M059J (cell line): ENCODE measurements around the gene SLC39A11. TPM values are rescaled to one million over a fixed set of nuclear protein-coding genes. Genes with fewer than 3 reads are reported as not detected.

Experiments used
- DNase-seq: peaks from one replicate; pipeline ENCODE4 v3.0.0-alpha.2; 2012; ENCODE audit warnings: low read depth
- total RNA-seq: library from RNA; depleted of rRNA; stranded (reverse); fragments of >200 nt; shearing (Covaris generic); gene quantifications from 2 replicates; pipeline ENCODE4 v1.2.3, GENCODE V29; 2014

SLC39A11 gene
- total RNA-seq, 1 experiment from 2014 or later = 22.2 TPM

DNA sequence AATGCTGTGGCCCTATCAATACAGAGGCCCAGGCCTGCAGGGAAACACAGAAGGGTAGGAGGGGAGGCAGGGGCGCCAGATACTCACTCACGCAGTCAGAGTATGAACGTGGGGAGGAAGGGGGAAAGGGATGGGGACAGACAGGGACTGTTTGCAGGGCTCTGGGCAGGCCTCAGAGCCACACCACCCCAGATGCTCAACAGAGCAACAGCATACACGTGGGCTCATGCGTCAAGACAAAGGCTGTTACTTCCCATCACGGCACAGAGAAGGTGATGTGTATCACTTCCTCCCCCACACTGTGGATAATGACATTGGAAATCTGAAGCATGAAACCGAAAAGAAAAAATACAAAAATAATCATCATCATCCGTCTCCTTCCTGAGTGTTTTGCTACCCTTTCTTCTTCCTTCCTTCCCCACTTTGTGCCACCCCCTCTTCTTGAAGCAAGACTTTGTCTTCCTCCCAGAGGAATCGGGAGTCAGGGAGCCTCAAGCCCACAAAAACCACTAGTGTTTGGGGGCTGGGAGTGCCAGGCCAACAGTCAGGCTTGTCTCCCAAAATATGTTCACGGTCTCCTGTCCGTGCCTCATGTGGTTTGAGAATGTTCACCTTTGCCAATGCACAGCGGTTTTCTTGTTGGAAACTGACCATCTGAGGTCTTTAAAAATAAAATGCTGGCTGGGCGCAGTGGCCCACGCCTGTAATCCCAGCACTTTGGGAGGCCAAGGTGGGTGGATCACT is 20.1 kb downstream of the SLC39A11 start:
- no peak for DNase-seq

DNA sequence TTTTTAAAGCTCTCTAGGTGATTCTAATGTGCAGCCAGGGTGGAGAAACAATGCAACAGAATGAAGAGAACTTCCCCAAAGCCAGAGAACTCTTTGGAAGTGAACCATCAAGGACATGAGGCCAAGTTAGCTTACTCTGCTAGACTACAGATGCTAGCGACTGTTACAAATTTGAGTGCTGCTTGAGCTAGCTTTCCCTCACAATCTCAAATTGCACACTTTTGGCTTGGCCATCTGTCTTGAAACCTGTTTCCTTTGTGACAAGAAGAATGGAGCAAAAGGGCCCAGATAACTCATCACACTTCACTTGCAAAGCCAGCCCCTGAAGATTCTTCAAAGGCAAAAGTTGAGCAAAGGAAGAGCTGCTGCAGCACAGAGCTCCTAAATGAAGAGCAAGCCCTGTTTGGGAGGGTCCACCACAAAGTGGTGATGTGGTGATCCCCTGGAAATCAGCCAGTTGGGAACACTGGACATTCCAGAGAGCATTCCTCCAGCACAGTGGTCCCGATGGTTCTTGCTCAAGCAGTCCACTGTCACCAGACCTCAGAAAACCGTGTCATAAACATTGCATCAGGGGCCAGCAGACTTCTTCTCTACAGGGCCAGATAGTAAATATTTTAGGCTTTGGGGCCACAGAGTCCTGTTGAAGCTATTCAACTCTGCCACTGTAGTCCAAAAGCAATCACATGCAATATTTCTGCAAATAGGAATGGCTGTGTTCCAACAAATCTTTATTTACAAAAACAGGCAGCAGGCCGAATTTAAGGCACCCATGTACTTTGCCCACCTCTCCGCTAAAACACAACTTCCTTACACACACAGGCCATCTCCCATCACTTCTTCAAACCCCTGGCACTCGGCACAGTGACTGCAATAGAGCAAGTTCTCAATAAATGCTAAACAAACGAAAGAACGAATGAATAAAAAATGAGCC is 21.2 kb downstream of the SLC39A11 start:
- no peak for DNase-seq

DNA sequence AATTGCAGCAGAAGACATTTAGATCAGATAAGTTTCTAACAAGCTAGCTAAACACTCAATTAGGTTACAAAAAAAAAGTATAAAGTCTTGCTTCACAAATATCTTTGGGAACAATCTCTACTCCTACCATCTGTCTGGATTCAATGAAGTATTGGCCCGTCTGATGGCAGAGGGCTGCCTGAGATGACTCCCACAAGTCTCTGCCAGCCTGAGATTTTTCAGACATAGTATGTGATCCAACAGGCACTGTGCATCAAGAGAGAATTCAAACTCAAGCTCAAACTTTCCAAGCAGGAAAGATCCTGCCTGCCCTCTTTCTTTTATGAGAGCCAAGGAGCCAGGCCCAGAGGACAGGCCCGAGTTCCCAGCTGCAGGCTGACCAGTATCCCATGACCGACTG is 22.6 kb downstream of the SLC39A11 start:
- DNase-seq = no peak

DNA sequence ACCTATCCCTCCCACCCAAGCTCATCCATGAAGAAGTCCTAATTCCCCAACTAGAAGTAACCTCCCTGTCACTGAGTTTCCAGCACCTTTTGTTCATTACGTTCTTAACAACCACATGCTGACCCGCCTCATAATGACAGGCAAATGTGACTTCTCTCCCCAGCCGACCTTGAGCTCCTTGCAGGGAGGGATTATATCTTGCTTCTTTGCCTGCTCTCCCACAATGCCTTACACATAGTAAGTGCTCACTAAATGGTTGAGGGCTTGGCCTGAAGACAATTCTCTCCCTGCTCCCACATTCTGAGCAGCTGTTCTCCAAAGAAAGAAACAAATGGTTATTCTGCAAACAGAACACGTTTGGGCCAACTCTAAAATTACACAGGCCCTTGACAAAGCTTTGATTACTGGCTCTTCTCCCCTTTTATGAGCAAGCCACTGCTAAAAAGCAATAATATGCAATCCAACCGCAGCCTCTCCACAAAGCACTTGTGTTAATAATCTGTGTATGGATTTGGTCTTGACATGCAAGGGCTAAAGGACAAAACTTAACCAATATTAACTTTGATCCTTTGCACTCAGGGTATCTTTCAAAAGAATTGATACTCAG is 23.2 kb downstream of the SLC39A11 start:
- DNase-seq = no peak

DNA sequence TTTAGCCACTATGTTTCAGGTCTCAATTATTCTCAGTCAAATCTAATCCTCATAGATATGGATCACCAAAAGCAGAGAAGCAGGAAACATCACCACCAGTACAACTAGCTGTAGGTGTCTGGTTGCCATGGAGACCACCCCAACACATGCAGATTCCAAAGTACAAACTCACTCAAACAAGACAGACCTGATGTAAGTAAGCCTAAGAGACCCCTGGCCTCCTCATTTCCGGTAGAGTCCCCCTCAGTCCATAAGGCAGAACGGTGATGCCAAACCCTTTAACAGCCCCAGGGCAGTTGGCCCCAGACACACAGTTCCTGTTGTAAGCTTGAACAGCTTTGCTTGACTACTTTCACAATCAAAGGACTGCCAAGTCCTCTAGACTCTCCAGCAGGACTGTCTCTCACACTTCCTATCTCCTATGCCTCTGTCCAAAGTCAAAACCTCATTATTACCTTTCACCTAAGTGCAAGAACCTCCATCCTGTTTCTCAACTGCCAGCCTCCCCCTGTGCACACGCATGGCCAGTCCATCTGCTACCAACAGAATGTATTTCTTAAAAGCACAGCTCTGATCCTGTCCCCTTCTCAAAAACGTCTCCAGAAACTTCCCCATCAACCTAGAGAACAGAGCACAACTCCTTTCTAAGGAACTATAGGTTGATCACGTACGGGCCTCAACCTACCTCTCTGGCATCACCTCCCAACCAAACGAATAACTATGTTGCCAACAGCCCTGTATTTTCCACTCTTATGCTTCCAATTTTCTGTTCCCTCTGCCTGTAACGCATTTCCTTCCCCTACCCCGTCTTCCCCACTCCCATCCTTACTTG is 23.9 kb downstream of the SLC39A11 start:
- peak; percentile 92 for DNase-seq

DNA sequence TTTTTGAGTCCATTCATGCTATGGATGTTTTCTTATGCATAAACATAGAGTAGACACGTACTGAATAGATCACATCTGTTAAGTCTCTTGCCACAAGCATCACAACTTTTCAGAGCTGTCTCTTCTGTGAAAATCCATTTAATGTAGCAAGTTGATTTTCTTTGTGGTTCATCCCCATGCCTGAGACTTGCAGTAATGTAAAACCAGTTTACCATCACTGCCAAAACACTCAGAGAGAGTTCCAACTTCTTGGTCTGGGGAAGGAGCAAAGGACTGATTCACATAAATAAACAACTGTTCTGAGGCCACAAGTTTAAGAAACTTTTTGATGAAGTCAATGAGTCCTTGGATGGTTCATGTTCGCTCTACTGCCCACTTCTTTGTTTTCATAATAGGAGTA is 24.8 kb downstream of the SLC39A11 start:
- DNase-seq = peak; percentile 83

DNA sequence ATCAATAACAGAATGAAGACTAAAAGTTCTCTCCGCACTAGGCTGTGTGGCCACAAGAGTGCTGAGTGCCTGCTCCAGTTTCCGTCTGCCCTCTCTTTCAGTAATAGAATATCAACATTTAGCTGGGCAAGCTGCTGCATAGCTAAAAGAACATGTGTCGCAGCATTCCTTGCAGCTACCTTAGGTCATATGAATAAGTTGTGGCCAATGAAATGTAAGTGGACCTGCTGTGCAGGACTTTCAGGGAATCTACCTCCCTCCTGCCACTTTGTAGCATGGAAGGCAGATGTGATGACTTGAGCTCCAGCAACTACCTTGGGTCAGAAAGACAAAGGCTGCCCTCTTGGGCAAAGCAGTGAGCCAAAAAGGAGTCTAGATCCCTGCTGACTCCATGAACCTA is 25.4 kb downstream of the SLC39A11 start:
- no peak for DNase-seq

DNA sequence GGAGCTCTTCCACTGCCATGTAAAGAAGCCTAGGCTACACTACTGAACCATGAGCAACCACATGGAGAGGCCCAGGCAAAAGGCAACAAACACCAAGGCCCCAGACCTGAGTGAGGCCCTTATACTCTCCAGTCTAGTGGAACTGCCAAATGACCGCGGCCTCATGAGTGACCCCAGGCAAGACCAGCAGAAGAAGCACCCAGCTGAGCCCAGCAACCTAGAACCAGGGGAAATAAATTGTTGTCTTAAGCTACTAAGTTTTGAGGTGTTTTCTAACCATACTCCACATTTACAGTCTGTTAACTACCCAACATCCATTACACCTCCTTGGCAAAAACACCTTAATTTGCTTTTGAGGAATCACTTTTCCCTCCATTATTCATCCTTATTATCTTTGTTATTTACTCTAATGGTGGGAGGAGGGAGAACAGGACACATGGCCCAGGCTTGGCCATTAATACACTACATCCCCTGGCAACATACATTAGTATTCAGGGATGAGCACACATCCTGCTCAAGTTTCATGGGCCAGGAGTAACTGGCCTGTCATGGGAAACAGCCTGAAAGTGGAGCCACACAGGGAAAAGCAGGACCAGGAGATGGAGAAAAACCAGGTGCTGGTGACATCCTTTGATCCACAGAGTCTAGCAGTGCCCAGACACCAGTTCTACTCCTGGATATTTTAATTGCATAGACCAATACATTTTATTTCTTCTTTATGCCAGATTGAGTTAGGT is 26.2 kb downstream of the SLC39A11 start:
- DNase-seq = no peak

DNA sequence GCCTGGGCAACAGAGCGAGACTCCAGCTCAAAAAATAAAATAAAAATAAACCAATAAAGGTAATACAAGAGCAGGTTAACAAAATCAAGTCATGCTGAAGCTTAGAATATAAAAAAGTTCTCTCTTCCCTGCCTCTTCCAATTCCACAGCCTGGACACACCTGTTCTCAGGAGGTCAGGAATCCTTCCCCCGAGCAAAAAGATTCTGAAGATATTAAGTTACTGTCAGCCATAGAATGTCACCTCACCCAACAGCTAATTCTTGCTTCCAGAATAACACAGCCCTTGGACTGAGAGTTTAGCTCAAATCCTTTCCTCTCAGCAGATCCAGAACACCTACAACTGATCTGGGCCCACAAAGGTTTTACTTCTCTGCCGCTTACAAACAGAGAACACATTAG is 27.1 kb downstream of the SLC39A11 start:
- no peak for DNase-seq

DNA sequence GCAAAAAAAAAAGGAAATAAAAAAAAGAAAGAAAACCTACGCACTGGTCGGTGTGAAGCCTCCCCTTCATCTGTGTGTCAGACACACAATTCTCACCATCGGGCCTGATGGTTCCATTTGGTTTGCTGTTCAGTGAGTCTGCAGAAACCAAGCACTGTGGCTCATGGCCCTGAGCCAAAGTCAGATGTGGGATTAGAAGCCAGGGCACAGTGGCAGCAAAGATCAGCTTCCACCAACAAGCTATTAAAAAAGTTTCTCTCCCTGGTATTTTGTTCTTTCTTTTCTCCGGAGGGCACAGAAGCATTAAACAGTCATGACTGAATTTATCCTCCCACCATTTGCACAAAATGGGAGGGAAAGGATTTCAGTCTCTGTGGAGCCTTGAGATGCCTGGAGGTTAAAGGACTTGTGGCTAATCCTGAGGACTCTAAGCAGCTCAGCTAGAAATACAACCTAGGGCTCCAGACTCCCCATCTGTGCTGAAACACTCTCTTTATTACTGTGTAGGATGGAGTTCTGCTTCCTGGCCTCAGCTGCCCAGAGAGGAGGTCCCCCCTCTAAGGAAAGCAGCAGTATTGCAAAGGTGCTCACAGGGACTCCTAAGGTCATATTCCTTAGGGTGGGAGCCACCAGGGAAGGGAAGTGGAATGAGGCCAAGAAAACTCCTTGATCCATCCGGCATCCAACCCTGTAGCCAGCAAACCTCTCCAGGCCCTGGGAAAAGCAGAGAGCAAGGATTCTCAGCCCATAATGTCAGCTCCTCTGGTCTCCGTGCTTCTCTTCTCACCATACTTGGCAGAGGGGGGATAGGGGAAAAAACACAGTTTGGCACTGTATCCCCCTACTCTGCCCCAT is 28.2 kb downstream of the SLC39A11 start:
- peak; percentile 62 for DNase-seq

DNA sequence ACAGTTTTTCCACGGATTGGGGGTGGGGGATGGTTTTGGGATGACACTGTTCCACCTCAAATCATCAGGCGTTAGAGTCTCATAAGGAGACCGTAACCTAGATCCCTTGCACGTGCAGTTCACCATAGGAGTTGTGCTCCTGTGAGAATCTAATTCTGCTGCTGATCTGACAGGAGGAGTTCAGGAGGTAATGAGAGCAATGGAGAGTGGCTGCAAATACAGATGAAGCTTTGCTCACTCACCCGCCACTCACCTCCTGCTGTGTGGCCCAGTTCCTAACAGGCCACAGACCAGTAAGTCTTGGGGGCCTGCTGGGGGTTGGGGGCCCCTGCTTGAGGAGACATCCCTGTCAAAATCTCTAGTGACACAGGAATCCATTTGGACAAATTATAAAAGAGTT is 29.8 kb downstream of the SLC39A11 start:
- no peak for DNase-seq

DNA sequence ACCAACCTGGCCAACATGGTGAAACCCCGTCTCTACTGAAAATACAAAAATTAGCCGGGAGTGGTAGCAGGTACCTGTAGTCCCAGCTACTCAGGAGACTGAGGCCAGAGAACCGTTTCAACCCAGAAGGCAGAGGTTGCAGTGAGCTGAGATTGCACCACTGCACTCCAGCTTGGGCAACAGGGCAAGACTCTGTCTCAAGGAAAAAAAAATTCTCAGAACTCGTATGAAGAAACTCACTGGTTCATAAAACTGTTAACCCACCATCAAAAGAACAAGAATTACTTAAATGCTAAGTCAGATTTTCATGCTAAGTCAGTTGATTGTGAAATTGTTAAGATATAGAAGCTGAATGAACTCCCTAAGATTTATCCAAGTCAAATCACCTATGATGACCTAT is 31.3 kb downstream of the SLC39A11 start:
- no peak for DNase-seq

DNA sequence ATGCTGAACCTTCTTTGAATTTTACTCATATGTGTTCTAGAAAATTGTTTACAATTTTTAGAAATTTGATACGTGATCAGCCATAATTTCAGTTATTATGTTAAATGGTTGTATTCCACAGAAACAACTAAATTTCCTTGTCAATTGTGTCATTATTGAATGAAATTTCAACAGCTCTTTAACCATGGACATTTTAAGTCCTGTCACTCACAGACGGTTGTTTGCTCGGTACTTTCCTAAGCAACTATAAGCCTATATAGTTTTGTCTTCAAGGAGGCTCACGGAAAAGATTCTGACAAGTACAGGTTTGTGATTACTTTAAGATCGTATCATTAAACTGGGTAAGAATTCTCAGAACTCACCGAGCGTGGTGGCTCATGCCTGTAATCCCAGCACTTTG is 31.8 kb downstream of the SLC39A11 start:
- DNase-seq = no peak

DNA sequence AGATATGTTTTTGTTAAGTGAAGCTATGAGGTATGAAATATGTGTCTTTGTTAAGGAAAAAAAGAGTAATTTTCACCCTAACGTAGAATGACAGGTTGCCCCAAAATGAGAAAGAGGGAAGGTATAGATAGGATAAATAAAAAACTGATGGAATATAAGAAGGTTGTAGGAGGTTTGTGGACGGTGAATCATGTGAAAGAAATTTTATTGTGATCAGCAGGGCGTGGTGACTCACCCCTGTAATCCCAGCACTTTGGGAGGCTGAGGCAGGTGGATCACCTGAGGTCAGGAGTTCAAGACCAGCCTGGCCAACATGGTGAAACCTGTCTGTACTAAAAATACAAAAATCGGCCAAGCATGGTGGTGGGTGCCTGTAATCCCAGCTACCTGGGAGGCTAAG is 32.8 kb downstream of the SLC39A11 start:
- DNase-seq = peak; percentile 71

DNA sequence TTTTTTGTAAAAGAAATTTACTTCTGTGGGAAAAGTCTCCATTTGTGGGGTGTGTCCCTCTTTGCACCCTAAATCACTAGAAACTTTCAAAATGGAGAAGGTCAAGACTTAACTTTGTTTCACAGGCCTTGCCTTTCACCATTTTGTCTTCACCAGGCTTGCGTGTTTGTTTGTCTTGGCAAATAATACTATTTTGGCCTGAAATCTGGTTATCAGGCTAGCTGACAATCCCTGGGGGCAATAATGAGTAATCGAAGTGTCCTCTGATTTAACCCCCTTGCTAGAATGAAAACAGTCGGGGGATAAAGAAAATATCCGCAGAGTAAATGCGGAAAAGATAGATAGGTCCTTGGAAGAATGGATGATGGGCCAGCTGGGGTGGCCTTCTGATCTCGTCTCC is 34.5 kb downstream of the SLC39A11 start:
- DNase-seq = peak; percentile 38

DNA sequence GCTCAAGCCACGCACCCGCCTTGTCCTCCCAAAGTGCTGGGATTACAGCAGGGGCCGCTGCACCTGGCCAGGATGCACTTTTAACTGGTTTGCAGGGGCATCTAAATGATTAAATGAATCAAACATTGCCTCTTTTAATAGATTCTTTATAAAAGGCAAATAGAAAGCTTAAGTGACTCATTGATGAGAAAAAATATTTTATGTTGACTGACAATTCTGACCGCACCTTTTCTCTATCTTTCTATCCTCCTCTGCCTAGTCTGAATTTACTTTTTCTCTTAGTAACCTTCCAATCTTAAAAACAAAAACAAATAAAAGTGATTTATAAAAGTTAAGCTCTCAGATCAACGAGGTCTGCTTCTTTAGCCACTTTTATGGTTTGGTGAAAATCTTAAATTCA is 35.3 kb downstream of the SLC39A11 start:
- no peak for DNase-seq

DNA sequence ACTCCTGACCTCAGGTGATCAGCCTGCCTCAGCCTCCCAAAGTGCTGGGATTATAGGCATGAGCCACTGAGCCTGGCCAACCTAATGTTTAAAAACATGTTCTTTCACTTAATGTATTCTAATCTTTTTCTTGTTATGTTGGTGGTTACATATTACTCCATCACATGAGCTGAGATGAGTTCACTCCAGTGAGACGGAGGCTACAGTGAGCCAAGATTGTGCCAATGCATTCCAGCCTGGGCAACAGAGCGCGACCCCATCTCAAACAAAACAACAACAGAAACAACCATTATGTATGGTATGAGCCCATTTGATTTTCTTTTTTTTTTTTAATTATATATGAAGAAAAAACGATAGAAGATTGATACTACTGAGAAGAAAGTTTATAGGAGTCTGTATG is 39.6 kb downstream of the SLC39A11 start:
- no peak for DNase-seq

DNA sequence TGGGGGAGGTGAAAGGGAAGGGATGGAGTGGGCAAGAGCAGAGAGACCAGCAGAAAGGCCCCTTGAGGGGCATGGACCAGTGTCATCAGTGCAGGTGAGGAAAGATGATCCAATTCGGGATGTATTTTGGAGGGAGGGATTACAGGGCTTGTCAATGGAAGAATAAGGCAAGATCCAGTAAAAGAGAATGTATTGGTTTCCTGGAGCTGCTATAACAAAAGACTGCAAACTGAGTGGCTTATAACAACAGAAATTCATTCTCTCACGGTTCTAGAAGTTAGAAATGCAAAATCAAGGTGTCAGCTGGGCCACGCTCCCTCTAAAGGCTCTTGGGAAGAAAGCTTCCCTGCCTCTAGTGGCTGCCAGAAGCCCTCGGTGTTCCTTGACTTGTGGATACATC is 41.7 kb downstream of the SLC39A11 start:
- no peak for DNase-seq

DNA sequence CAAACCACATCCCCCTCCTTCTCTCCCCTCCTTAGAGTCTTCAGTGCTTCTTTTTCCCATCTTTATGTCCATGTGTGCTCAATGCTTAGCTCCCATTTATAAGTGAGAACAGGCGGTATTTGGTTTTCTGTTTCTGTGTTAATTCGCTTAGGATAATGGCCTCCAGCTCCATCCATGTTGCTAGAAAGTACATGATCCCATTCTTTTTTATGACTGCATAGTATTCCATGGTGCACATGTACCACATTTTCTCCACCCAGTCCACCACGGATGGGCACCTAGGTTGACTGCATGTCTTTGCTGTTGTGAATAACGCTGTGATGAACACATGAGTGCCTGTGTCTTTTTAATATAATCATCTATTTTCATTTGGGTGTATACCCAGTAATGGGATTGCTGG is 44.3 kb downstream of the SLC39A11 start:
- no peak for DNase-seq

DNA sequence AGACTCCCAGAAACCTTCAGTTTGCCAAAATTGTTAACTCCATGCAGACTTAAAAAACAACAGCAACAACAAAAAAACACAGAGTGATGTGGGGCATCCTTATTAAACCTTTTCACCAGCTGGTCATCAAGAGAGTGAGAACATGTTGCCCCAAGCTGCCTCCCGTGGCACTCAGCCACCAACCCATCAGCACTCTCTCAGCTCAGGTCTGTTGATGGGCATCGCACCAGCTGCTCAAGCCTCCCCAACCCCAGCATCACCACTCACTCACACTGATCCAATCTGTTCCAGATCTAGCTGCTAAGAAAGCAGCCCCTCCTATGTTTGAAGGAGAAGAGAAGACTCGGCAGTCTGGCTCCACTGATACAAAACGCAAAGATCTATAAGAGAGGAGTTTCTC is 46.8 kb downstream of the SLC39A11 start:
- DNase-seq = no peak
